H1 (cell line): ENCODE data around the gene HTR6. TPM values are rescaled to one million over a fixed set of nuclear protein-coding genes. Genes with fewer than 3 reads are reported as not detected.

Experiments used
- CTCF ChIA-PET: fragments of 300-600 bp; sonication (Branson Sonifier 250); formaldehyde crosslinking; loops from one replicate; lab custom pipeline; 2021; ENCODE audit not compliant: partially characterized antibody; lab: Charles Lee
- POLR2A ChIA-PET: fragments of 300-600 bp; sonication (Branson Sonifier 250); formaldehyde crosslinking; loops from one replicate; lab custom pipeline; 2021; ENCODE audit warnings: inconsistent platforms; ENCODE audit not compliant: partially characterized antibody; lab: Charles Lee
- DNase-seq, 2 experiments: peaks; one replicate each; pipeline versions ENCODE4 v3.0.0 to v3.0.0-alpha.2; 2010 to 2022; ENCODE audit warnings: low spot score in 2 of 2, low read depth in 1 of 2, mixed read lengths in 1 of 2
- FAIRE-seq: peaks from 2 replicates; lab custom pipeline; 2011; peaks lifted over from hg19 to GRCh38; lab: Jason Lieb, UNC
- H2AFZ ChIP-seq: 2 replicates; pipeline ENCODE4 v1.8.1; 2012; ENCODE audit warnings: low read length, inconsistent platforms
- H2AK5ac ChIP-seq: 2 replicates; pipeline ENCODE4 v1.6.1; 2013; ENCODE audit warnings: low read depth, low read length
- H2BK120ac ChIP-seq: replicated peaks from 2 replicates; pipeline ENCODE3; 2013; ENCODE audit warnings: low read depth, low read length, inconsistent platforms
- H2BK12ac ChIP-seq: 2 replicates; pipeline ENCODE4 v1.6.1; 2013; ENCODE audit warnings: low read depth, low read length
- H2BK15ac ChIP-seq: 2 replicates; pipeline ENCODE4 v1.6.1; 2013; ENCODE audit warnings: low read length
- H2BK20ac ChIP-seq: 2 replicates; pipeline ENCODE4 v1.6.1; 2013; ENCODE audit warnings: low read length
- H2BK5ac ChIP-seq: 2 replicates; pipeline ENCODE4 v1.6.1; 2013; ENCODE audit warnings: low read depth, low read length
- H3K14ac ChIP-seq: 2 replicates; pipeline ENCODE4 v1.6.1; 2013; ENCODE audit warnings: inconsistent platforms; ENCODE audit not compliant: insufficient read length
- H3K18ac ChIP-seq: 2 replicates; pipeline ENCODE4 v1.6.1; 2013; ENCODE audit warnings: low read length; ENCODE audit errors: extremely low read depth
- H3K23ac ChIP-seq: 2 replicates; pipeline ENCODE4 v1.6.1; 2013; ENCODE audit warnings: inconsistent platforms; ENCODE audit not compliant: insufficient read length
- H3K23me2 ChIP-seq: 2 replicates; pipeline ENCODE4 v1.6.1; 2013; ENCODE audit warnings: low read depth, low read length
- H3K27ac ChIP-seq: 2 replicates; pipeline ENCODE4 v1.6.1; 2011; ENCODE audit warnings: low read depth, low read length, inconsistent platforms
- H3K27me3 ChIP-seq, 4 experiments: replicated peaks in 1 of 4; 1 replicate in 1 of 4; 2 replicates in 3 of 4; pipeline versions ENCODE4 v1.6.1 to v1.8.1; 2011 to 2013; ENCODE audit warnings: low read length in 3 of 4, mild to moderate bottlenecking in 3 of 4, inconsistent platforms in 2 of 4, mixed read lengths in 2 of 4, moderate library complexity in 1 of 4; ENCODE audit not compliant: control insufficient read depth in 3 of 4, insufficient read depth in 3 of 4; ENCODE audit errors: extremely low read depth in 1 of 4
- H3K36me3 ChIP-seq, 4 experiments: 2 replicates each; pipeline versions ENCODE4 v1.6.1 to v1.8.1; 2011 to 2013; ENCODE audit warnings: mild to moderate bottlenecking in 4 of 4, low read length in 3 of 4, moderate library complexity in 2 of 4, control low read depth in 1 of 4, inconsistent platforms in 1 of 4; ENCODE audit not compliant: insufficient read depth in 4 of 4, control insufficient read depth in 2 of 4
- H3K4ac ChIP-seq: replicated peaks from 2 replicates; pipeline ENCODE3; 2013; ENCODE audit warnings: low read length, low read depth, mixed read lengths, inconsistent platforms; ENCODE audit not compliant: insufficient read length
- H3K4me1 ChIP-seq, 4 experiments: replicated peaks in 1 of 4; 1 replicate in 1 of 4; 2 replicates in 3 of 4; pipeline versions ENCODE4 v1.6.1 to v1.8.1; 2011 to 2013; ENCODE audit warnings: low read length in 3 of 4, inconsistent platforms in 2 of 4, mixed read lengths in 1 of 4; ENCODE audit not compliant: insufficient read depth in 4 of 4, control insufficient read depth in 3 of 4
- H3K4me2 ChIP-seq, 2 experiments: 2 replicates each; pipeline versions ENCODE4 v1.6.1 to v1.8.1; 2011 to 2013; ENCODE audit warnings: low read depth in 2 of 2, low read length in 2 of 2, control low read depth in 1 of 2, inconsistent platforms in 1 of 2, mild to moderate bottlenecking in 1 of 2; ENCODE audit not compliant: insufficient read depth in 1 of 2
- H3K4me3 ChIP-seq, 4 experiments: fragments of 200-600, 300-600 bp in 1 of 4; sonication (generic), shearing (Covaris generic), sonication (Bioruptor Twin) in 1 of 4; 2 replicates each; pipeline versions ENCODE4 v1.5.1 to v1.8.1; 2011 to 2016; ENCODE audit warnings: low read length in 4 of 4, low read depth in 3 of 4, control low read depth in 2 of 4, inconsistent platforms in 2 of 4, mild to moderate bottlenecking in 2 of 4, mixed read lengths in 1 of 4, moderate library complexity in 1 of 4; ENCODE audit not compliant: insufficient read depth in 2 of 4; ENCODE audit errors: extremely low read depth in 1 of 4
- H3K56ac ChIP-seq: replicated peaks from 2 replicates; pipeline ENCODE3; 2013; ENCODE audit warnings: low read depth, mild to moderate bottlenecking, mixed read lengths, low read length, inconsistent platforms; ENCODE audit not compliant: insufficient read length
- H3K79me1 ChIP-seq: 2 replicates; pipeline ENCODE4 v1.6.1; 2013; ENCODE audit warnings: low read depth, low read length, control low read depth
- H3K79me2 ChIP-seq, 2 experiments: 2 replicates each; pipeline versions ENCODE4 v1.6.1 to v1.8.1; 2012 to 2013; ENCODE audit warnings: low read length in 2 of 2, mild to moderate bottlenecking in 2 of 2, inconsistent platforms in 1 of 2; ENCODE audit not compliant: insufficient read depth in 2 of 2, control insufficient read depth in 1 of 2
- H3K9ac ChIP-seq, 4 experiments: replicated peaks in 1 of 4; 1 replicate in 1 of 4; 2 replicates in 3 of 4; pipeline versions ENCODE4 v1.6.1 to v1.8.1; 2011 to 2013; ENCODE audit warnings: low read depth in 3 of 4, low read length in 3 of 4, control low read depth in 2 of 4, mild to moderate bottlenecking in 2 of 4, moderate library complexity in 2 of 4, inconsistent platforms in 1 of 4; ENCODE audit errors: extremely low read depth in 1 of 4
- H3K9me3 ChIP-seq, 2 experiments: 2 replicates each; pipeline versions ENCODE4 v1.6.1 to v1.8.1; 2012 to 2013; ENCODE audit warnings: mild to moderate bottlenecking in 2 of 2, moderate library complexity in 2 of 2, control low read depth in 1 of 2, inconsistent platforms in 1 of 2, low read depth in 1 of 2, low read length in 1 of 2, mixed read lengths in 1 of 2; ENCODE audit not compliant: insufficient read depth in 2 of 2
- H4K20me1 ChIP-seq, 2 experiments: replicated peaks in 1 of 2; 2 replicates each; pipeline versions ENCODE3 to v1.8.1; 2011 to 2013; ENCODE audit warnings: inconsistent platforms in 2 of 2, low read length in 2 of 2, mild to moderate bottlenecking in 1 of 2; ENCODE audit not compliant: insufficient read depth in 2 of 2, control insufficient read depth in 1 of 2
- H4K5ac ChIP-seq: 2 replicates; pipeline ENCODE4 v1.6.1; 2013; ENCODE audit warnings: low read length, low read depth, mixed read lengths, inconsistent platforms; ENCODE audit not compliant: insufficient read length
- H4K8ac ChIP-seq: 2 replicates; pipeline ENCODE4 v1.8.0; 2013; ENCODE audit warnings: mild to moderate bottlenecking, moderate library complexity, low read length, inconsistent platforms; ENCODE audit not compliant: insufficient read depth; ENCODE audit errors: extremely low read depth
- H4K91ac ChIP-seq: replicated peaks from 2 replicates; pipeline ENCODE3; 2013; ENCODE audit warnings: low read length, mixed read lengths, inconsistent platforms; ENCODE audit not compliant: insufficient read length
- ASH2L ChIP-seq: fragments of 200-600, 300-600 bp; sonication (generic); IDR thresholded peaks from one replicate; pipeline ENCODE4 v1.7.1; 2017; ENCODE audit warnings: low read length
- EZH2 ChIP-seq: fragments of 200-600 bp; sonication (generic); IDR thresholded peaks from 2 replicates; pipeline ENCODE4 v1.7.1; 2012; ENCODE audit warnings: low read depth, mild to moderate bottlenecking, moderate library complexity, low read length, inconsistent platforms; ENCODE audit not compliant: severe bottlenecking
- GABPA ChIP-seq: IDR thresholded peaks from 2 replicates; pipeline ENCODE4 v1.6.1; 2011; ENCODE audit warnings: mild to moderate bottlenecking, low read length, moderate library complexity, borderline replicate concordance; ENCODE audit not compliant: insufficient read depth
- KDM1A ChIP-seq: fragments of 200-600, 300-600 bp; sonication (generic); IDR thresholded peaks from 2 replicates; pipeline ENCODE4 v1.7.1; 2016; ENCODE audit warnings: mild to moderate bottlenecking, low read length, borderline replicate concordance
- KDM4A ChIP-seq: IDR thresholded peaks from one replicate; pipeline ENCODE4 v1.7.1; 2012; ENCODE audit warnings: low read depth, mild to moderate bottlenecking, moderate library complexity, low read length, inconsistent platforms; ENCODE audit not compliant: severe bottlenecking
- RNF2 ChIP-seq: fragments of 200-900, 300-1000 bp; sonication (generic); IDR thresholded peaks from 2 replicates; pipeline ENCODE4 v1.7.1; 2016; ENCODE audit warnings: borderline replicate concordance, low read depth, mild to moderate bottlenecking, antibody characterized with exemption, low read length; ENCODE audit not compliant: poor library complexity, severe bottlenecking; ENCODE audit errors: missing control alignments
- SP1 ChIP-seq: IDR thresholded peaks from 2 replicates; pipeline ENCODE4 v1.6.1; 2011; ENCODE audit warnings: low read depth, low read length
- SRF ChIP-seq: IDR thresholded peaks from 2 replicates; pipeline ENCODE4 v1.6.1; 2011; ENCODE audit warnings: mild to moderate bottlenecking, low read depth, low read length, moderate library complexity
- TCF12 ChIP-seq: IDR thresholded peaks from 2 replicates; pipeline ENCODE4 v1.6.1; 2011; ENCODE audit warnings: low read depth, mild to moderate bottlenecking, low read length
- YY1 ChIP-seq: IDR thresholded peaks from 2 replicates; pipeline ENCODE4 v1.6.1; 2011; ENCODE audit warnings: low read depth, mild to moderate bottlenecking, low read length
- WGBS, 2 experiments: shearing (Covaris generic) in 1 of 2; methylation state at CpG; one replicate each; pipeline versions ENCODE4 v1.1.6 to v1.1.7; 2013 to 2015; ENCODE audit warnings: low lambda C conversion rate in 2 of 2, mixed read lengths in 2 of 2, inconsistent platforms in 1 of 2, low coverage in 1 of 2, missing lambda C conversion rate in 1 of 2; ENCODE audit not compliant: insufficient replicate concordance in 2 of 2, insufficient coverage in 1 of 2, insufficient read length in 1 of 2; ENCODE audit errors: extremely low coverage in 1 of 2, missing lambda C conversion rate in 1 of 2; 5-methylcytosine and 5-hydroxymethylcytosine counted together
- polyA plus RNA-seq, 7 experiments: library from polyadenylated mRNA; depleted of rRNA in 3 of 7; stranded (reverse) in 5 of 7; unstranded in 2 of 7; fragments of >200 nt in 5 of 7; fragments of 200-250 nt in 2 of 7; gene quantifications; 1 replicate in 5 of 7; 2 replicates in 1 of 7; 4 replicates in 1 of 7; pipeline versions ENCODE4 v1.2.1 to v1.2.3, GENCODE V29; 2011 to 2013; ENCODE audit warnings: missing spikeins in 2 of 7, mixed read lengths in 2 of 7
- total RNA-seq: library from RNA; stranded (reverse); fragmentation: NEBNext Ultra II Directional; extraction: Animal tissue kit (Norgen Biotek cat#: 25700); gene quantifications from 2 replicates; pipeline ENCODE4 v1.2.1, GENCODE V29; 2021

The HTR6 gene
- total and polyA plus RNA-seq, 2 of the 8 experiments (the other 6 are each of a cell fraction or from before 2014, with no cell fraction given) = 0.76 to 0.95 TPM

DNA sequence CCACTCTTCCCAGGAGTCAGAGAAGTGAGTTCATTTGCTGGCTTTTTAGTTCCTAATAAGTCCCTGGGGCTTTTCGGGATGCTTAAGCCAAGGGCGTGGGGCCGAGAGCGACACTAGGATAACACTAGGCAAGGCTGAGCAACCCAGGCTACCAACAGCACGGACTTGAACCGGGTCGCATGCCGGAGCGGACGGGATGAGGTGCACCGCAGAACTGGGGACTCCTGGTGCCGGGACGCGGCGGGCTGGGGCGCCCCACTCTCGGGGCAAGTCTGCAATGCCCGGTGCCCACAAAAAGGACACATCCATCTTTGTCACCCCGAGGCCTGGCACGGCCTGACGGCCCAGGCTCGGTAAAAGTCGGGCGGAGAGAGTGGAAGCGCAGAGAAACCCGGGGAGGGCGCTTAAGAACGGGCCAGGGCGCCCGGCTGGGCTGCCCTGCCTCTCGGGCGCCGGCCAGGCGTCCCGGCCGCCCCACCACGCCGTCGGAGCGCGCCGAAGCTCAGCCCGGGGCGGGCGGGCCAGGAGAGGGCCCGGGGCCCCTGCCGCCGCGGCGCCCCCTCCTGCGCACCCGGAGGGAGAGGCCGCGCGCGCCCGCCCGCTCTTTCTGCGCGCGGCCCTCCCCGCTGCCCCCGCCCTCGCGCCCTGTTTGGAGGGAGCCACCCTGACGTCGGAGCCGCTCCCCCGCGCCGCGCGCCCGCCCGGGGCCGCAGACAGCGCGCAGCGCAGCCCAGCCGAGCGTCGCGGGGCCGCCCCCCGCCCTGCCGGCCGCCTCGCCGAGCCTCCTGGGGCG lies 20.9 kb upstream of the HTR6 start, which contains the start of gene NBL1:
Gene NBL1, plus strand, starts transcription at position 710 of the 793 bp plus-strand sequence. CDS start 10,720 bp downstream, outside the sequence.
- DNase-seq (peak in 1 of 2 experiments; percentile 75), FAIRE-seq (no peak)
- no peak within 1 kb of the TSS for H2BK120ac ChIP-seq
- H3K4me1 ChIP-seq = peaks cover 5 to 17% (median 12%) of the 10 kb centered on the region in 4 experiments
- H3K23ac ChIP-seq = no peak within 1 kb of the TSS
- no peak within 1 kb of the TSS for H2BK5ac ChIP-seq
- peak within 1 kb of the TSS; percentile 88; the same call in 1 of the 2 replicates for H2BK15ac ChIP-seq
- WGBS, 2 experiments = 12% methylated on average over 43 of the region's 90 CpGs; no CpG with 5 or more reads in 1 of the 2 experiments
- H3K9ac ChIP-seq = peak within 1 kb of the TSS in 3 of 4 experiments; percentile 4 to 42 (median 13); a peak in 4 of 7 replicates
- H3K27ac ChIP-seq = no peak within 1 kb of the TSS
- peaks cover 10% of the 10 kb centered on the region; the same call in 1 of the 2 replicates for H3K23me2 ChIP-seq
- POLR2A ChIA-PET = interaction anchor here (1.5 to 2.4 kb wide), 3 partner anchors 13 to 392 kb away, joined by 4 to 9 read pairs (median 7); partner anchors contain the start of genes EMC1 and MRTO4
- no peak within 1 kb of the TSS; the same call in 1 of the 2 replicates for H2AK5ac ChIP-seq
- H4K8ac ChIP-seq = peak within 1 kb of the TSS; percentile 76
- H3K79me1 ChIP-seq = no peaks in the 10 kb centered on the region
- no peak within 1 kb of the TSS for H4K5ac ChIP-seq
- H3K4me2 ChIP-seq = peak within 1 kb of the TSS; percentile 91 to 96
- peak within 1 kb of the TSS; percentile 48 for H3K18ac ChIP-seq
- H3K14ac ChIP-seq = no peak within 1 kb of the TSS
- H3K56ac ChIP-seq = no peak within 1 kb of the TSS
- H3K36me3 ChIP-seq = no peaks in the 10 kb centered on the region
- no peak within 1 kb of the TSS for H2BK20ac ChIP-seq
- H4K20me1 ChIP-seq = peaks cover 0 to 7% of the 10 kb centered on the region in 2 experiments
- CTCF ChIA-PET = interaction anchor here (0.7 to 7.2 kb wide), 9 partner anchors 8 to 548 kb away, joined by 3 to 63 read pairs (median 5); no protein-coding TSS in a partner anchor
- H3K4ac ChIP-seq = no peak within 1 kb of the TSS
- H3K27me3 ChIP-seq = peaks cover 24 to 50% (median 35%) of the 10 kb centered on the region in 4 experiments
- peak within 1 kb of the TSS; percentile 58 to 77 (median 66) for H3K4me3 ChIP-seq
- no peak within 1 kb of the TSS; the same call in 1 of the 2 replicates for H2AFZ ChIP-seq
- H3K9me3 ChIP-seq = no peaks in the 10 kb centered on the region
- H4K91ac ChIP-seq = peak within 1 kb of the TSS; percentile 17
- no peaks in the 10 kb centered on the region for H3K79me2 ChIP-seq
- peak within 1 kb of the TSS; percentile 80; the same call in 1 of the 2 replicates for H2BK12ac ChIP-seq
- TF ChIP-seq RNF2 = peak; percentile 45
- TF ChIP-seq SP1 = no peak
- TF ChIP-seq KDM1A = no peak
- no peak for TF ChIP-seq SRF
- TF ChIP-seq YY1 = no peak
- peak; percentile 44 for TF ChIP-seq ASH2L
- TF ChIP-seq TCF12 = no peak
- 0 out of 2 replicates have a peak, but pooled peaks have one; percentile 15 for TF ChIP-seq GABPA
- TF ChIP-seq KDM4A = peak; percentile 55
- TF ChIP-seq EZH2 = peak; percentile 76
